OCI-LY7 (cell line): Measurements from ENCODE around the gene IFRD1. TPM values are rescaled to one million over a fixed set of nuclear protein-coding genes. Genes with fewer than 3 reads are reported as not detected.

Experiments
- BruUV-seq: library from RNA; stranded (reverse); fragments of 400-500 nt; replicated peaks from 2 replicates; lab custom pipeline; 2021; lab: Mats Ljungman, UMichigan
- CTCF ChIA-PET: fragments of 300-600 bp; sonication (Branson Sonifier 250); formaldehyde crosslinking; loops from one replicate; lab custom pipeline; 2022; ENCODE audit warnings: antibody characterized with exemption; ENCODE audit not compliant: unreplicated experiment; lab: Charles Lee
- POLR2A ChIA-PET: fragments of 300-600 bp; sonication (Branson Sonifier 250); formaldehyde crosslinking; loops from one replicate; lab custom pipeline; 2022; ENCODE audit warnings: antibody characterized with exemption; lab: Charles Lee
- DNase-seq: peaks from one replicate; pipeline ENCODE4 v3.0.0-alpha.2; 2015; ENCODE audit warnings: low spot score
- H2AFZ ChIP-seq: fragments of 200-600 bp; sonication (generic), shearing (Covaris generic); 2 replicates; pipeline ENCODE4 v1.6.1; 2014; ENCODE audit warnings: mild to moderate bottlenecking, antibody characterized with exemption, low read length, moderate library complexity
- H3K27ac ChIP-seq: fragments of 200-600 bp; sonication (generic); 2 replicates; pipeline ENCODE4 v1.5.1; 2014; ENCODE audit warnings: mixed run types, low read depth, mild to moderate bottlenecking, moderate library complexity, low read length, inconsistent platforms; ENCODE audit not compliant: poor library complexity, severe bottlenecking
- H3K36me3 ChIP-seq: fragments of 200-600 bp; sonication (generic); 2 replicates; pipeline ENCODE4 v1.6.1; 2014; ENCODE audit warnings: mild to moderate bottlenecking, antibody characterized with exemption, low read length, moderate library complexity, mixed read lengths; ENCODE audit not compliant: insufficient read depth
- H3K4me1 ChIP-seq: fragments of 200-600 bp; sonication (generic); 2 replicates; pipeline ENCODE4 v1.5.1; 2014; ENCODE audit warnings: mild to moderate bottlenecking, low read length; ENCODE audit not compliant: insufficient read depth, poor library complexity, severe bottlenecking
- H3K4me2 ChIP-seq: fragments of 200-600 bp; sonication (generic); 2 replicates; pipeline ENCODE4 v1.6.1; 2014; ENCODE audit warnings: mild to moderate bottlenecking, low read length
- H3K4me3 ChIP-seq: fragments of 200-600 bp; sonication (generic); 2 replicates; pipeline ENCODE4 v1.5.1; 2014; ENCODE audit warnings: mild to moderate bottlenecking, low read depth, low read length; ENCODE audit not compliant: poor library complexity, severe bottlenecking
- H3K79me2 ChIP-seq: fragments of 200-600 bp; sonication (generic); 2 replicates; pipeline ENCODE4 v1.6.1; 2016; ENCODE audit warnings: low read depth, mild to moderate bottlenecking, low read length, moderate library complexity, mixed read lengths; ENCODE audit not compliant: insufficient read depth
- H3K9me2 ChIP-seq: fragments of 200-600 bp; sonication (generic); 2 replicates; pipeline ENCODE4 v1.6.1; 2016; ENCODE audit warnings: mild to moderate bottlenecking, low read length, mixed read lengths; ENCODE audit not compliant: insufficient read depth
- H3K9me3 ChIP-seq: fragments of 200-600 bp; sonication (generic); 2 replicates; pipeline ENCODE4 v1.6.1; 2014; ENCODE audit warnings: mild to moderate bottlenecking, mixed run types, low read length, mixed read lengths
- H4K20me1 ChIP-seq: fragments of 200-600 bp; sonication (generic); 2 replicates; pipeline ENCODE4 v1.6.1; 2014; ENCODE audit warnings: mild to moderate bottlenecking, antibody characterized with exemption, low read length, moderate library complexity, mixed read lengths; ENCODE audit not compliant: insufficient read depth
- CTCF ChIP-seq: fragments of 200-600 bp; sonication (generic); conservative IDR thresholded peaks from 2 replicates; pipeline ENCODE4 v1.5.1; 2014; ENCODE audit warnings: mild to moderate bottlenecking, antibody characterized with exemption, low read length, moderate library complexity, mixed read lengths
- EZH2phosphoT487 ChIP-seq: fragments of 200-600 bp; sonication (generic); IDR thresholded peaks from 2 replicates; pipeline ENCODE4 v1.6.1; 2018; ENCODE audit warnings: low read depth, borderline replicate concordance, mild to moderate bottlenecking, mixed run types, antibody characterized with exemption, low read length, moderate library complexity, mixed read lengths
- intact Hi-C: fragments of 100-400 bp; cut with micrococcal nuclease; formaldehyde crosslinking; loops from one replicate; pipeline ENCODE4 v1.10.0; 2022; ENCODE audit not compliant: unreplicated experiment
- total RNA-seq, 2 experiments: library from RNA; depleted of rRNA in 1 of 2; stranded (reverse); fragments of >200 nt in 1 of 2; shearing (Covaris generic) in 1 of 2; gene quantifications; 2 replicates each; pipeline ENCODE4 v1.2.3, GENCODE V29; 2014 to 2022

Gene IFRD1
- total RNA-seq, 2 experiments from 2014 or later, result 49.1 to 65.6 TPM

DNA sequence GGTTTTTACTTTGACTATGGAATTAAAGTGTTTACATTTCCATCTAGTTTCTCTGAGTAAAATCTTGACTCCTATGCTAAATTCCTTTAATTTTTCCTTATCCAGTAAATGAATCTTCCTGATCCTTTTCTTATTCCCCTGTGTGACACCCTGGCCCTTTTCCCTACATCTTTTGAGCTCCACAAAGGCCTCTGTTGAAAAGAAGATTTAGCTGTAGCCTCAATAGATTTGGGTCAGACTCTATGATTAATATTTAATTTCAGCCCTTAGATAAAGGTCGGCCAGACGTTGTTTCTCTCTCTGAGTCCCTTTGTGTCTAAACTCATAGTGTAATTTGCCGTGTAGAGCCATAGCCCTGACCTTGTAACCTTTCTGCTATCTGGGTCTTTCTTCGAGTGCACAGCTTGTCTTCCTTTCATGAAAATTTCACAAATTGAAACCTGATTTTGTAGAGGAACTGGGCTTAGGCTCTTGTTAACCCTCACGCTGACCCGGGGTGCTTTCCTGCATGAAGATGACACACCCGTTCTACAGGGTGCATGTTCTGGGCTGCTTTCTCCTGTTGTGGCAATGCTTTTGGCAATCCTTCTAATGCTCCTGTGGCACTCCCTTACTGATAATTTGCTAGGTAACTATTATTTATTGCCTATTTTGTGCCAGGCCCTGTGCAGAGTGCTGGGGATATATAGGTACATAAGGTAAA lies 51.7 kb downstream of the IFRD1 start:
- H3K79me2 ChIP-seq, result no peaks in the 10 kb centered on the region
- H3K36me3 ChIP-seq, result no peaks in the 10 kb centered on the region
- no peak overlapping the region for H3K27ac ChIP-seq
- no peak for DNase-seq
- no peaks in the 10 kb centered on the region for H3K9me3 ChIP-seq
- H3K4me1 ChIP-seq, result no peaks in the 10 kb centered on the region
- H3K4me2 ChIP-seq, result no peak overlapping the region
- POLR2A ChIA-PET, result no interaction called here
- intact Hi-C loops, result no loop called here
- no peak for TF ChIP-seq CTCF
- TF ChIP-seq EZH2phosphoT487, result no peak
- H3K9me2 ChIP-seq, result no peaks in the 10 kb centered on the region
- BruUV-seq, result no TSS peak
- no peaks in the 10 kb centered on the region for H4K20me1 ChIP-seq
- no peak overlapping the region for H3K4me3 ChIP-seq
- CTCF ChIA-PET, result no interaction called here
- H2AFZ ChIP-seq, result no peak overlapping the region

GRCh38 chr7:112502700-112503099 lies 52.4 kb downstream of the IFRD1 start:
- no peak for DNase-seq
- ChIA-PET CTCF (no interaction called here), POLR2A (no interaction called here)
- TF ChIP-seq CTCF, result no peak
- no peak for TF ChIP-seq EZH2phosphoT487
- intact Hi-C loops, result no loop called here
- BruUV-seq, result no TSS peak
- Histone ChIP-seq H4K20me1 (no peaks in the 10 kb centered on the region), H3K4me1 (no peaks in the 10 kb centered on the region), H3K9me2 (no peaks in the 10 kb centered on the region), H3K9me3 (no peaks in the 10 kb centered on the region), H3K4me2 (no peak overlapping the region), H2AFZ (no peak overlapping the region), H3K4me3 (no peak overlapping the region), H3K79me2 (no peaks in the 10 kb centered on the region), H3K27ac (no peak overlapping the region), H3K36me3 (no peaks in the 10 kb centered on the region)

DNA sequence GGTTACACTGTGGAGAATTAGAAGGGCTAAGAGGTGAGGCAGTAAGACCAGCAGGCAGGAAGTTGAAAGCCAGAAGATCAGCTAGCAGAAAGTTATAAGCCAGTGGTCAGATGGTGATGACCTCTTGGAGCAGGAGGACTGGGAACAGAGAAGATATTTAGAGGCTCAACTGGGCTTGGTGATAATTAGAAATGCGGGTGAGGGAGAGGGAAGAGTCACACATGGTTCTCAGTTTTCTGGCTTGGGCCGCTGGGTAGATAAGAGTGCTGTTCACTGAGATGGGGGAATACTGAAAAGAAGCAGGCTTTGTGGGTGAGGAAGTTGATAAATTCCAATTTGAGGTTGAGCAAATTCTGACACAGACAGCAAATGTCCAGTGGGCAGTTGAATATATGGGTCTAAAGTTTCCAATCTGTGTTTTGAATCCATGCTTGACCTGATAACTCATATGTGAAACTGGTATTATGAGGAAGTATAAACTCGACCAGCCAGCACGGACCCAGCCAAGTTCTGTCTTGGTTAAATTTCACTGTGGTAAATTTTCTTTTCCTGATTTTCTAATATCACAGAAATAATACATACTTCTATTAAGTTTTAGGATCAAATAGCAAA lies 53.2 kb downstream of the IFRD1 start:
- Histone ChIP-seq H3K27ac (no peak overlapping the region), H3K36me3 (no peaks in the 10 kb centered on the region), H4K20me1 (no peaks in the 10 kb centered on the region), H2AFZ (no peak overlapping the region), H3K9me2 (no peaks in the 10 kb centered on the region), H3K4me3 (no peak overlapping the region), H3K9me3 (no peaks in the 10 kb centered on the region), H3K4me2 (no peak overlapping the region), H3K79me2 (no peaks in the 10 kb centered on the region), H3K4me1 (no peaks in the 10 kb centered on the region)
- ChIA-PET POLR2A (no interaction called here), CTCF (no interaction called here)
- intact Hi-C loops, result no loop called here
- BruUV-seq, result no TSS peak
- DNase-seq, result no peak
- no peak for TF ChIP-seq EZH2phosphoT487
- no peak for TF ChIP-seq CTCF
